Measurements from ENCODE around the gene PLXDC1. TPM values are rescaled to one million over a fixed set of nuclear protein-coding genes. Genes with fewer than 3 reads are reported as not detected.
"Not testable (repeated sequence)": the region's sequence is repeated elsewhere in the genome, so short reads cannot be mapped to it uniquely, and the experiment has no call there.

Gene PLXDC1
- total RNA-seq, 1 donor from 2014 or later, result 36.4 TPM

DNA sequence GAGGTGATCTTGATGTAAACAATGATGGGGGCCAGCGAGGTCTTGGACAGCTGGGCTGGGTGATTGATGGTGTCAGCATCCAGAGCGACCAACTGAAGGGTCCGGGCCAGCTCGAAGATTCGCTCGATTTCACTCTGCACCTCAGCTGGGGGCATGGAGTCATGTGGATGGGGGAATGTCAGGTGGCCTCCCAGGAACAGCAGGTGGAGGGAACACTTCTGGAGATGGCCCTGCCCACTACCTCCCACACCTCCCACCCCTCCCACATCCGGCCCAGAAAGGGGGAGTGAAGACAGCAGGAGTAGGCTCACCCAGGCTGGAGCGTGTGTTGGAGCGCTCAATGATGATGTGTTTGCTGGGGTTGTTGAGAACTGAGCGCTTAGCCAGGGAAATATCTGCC lies 32.3 kb upstream of the PLXDC1 start:
- DNase-seq (ENCODE audit: low spot score), result no peak
- no peak for ATAC-seq
- intact Hi-C loops (cut with DNase I), result no loop called here

DNA sequence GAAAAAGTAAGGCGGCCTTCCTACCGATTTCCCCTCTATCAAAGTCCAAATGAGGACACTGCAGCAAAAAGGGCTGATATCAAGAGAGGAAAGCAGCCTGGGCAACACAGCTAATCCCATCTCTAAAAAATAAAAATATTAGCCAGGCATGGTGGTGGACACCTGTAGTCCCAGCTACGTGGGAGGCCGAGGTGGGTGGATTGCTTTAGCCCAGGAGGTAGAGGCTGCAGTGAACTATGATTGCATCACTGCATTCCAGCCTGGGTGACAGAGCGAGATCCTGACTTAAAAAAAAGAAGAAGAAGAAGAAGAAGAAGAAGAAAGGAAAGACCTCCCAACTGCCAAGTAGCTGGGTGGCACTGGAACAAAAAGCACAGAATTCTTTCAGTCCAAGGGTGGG lies 31.6 kb upstream of the PLXDC1 start:
- ATAC-seq (no peak), DNase-seq (ENCODE audit: low spot score) (no peak)
- intact Hi-C loops (cut with DNase I), result no loop called here

DNA sequence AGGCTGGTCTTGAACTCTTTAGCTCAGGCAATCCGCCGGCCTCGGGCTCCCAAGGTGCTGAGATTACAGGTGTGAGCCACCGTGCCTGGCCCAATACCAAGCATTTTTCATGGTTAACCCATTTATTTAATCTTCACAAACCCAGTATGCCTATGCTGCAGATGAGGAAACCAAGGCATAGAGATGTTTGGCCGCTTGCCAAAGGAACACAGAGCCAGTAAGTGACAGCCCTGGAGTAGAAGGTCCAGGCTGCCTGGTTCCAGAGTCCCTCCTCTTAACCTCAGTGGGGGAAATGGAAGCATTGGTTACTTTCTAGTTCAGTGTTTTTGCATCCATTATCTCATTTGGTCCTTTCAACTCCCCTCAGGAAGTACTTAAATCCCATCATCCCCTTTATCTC lies 29.9 kb upstream of the PLXDC1 start:
- no peak for ATAC-seq
- DNase-seq (ENCODE audit: low spot score), result no peak
- intact Hi-C loops (cut with DNase I), result no loop called here

DNA sequence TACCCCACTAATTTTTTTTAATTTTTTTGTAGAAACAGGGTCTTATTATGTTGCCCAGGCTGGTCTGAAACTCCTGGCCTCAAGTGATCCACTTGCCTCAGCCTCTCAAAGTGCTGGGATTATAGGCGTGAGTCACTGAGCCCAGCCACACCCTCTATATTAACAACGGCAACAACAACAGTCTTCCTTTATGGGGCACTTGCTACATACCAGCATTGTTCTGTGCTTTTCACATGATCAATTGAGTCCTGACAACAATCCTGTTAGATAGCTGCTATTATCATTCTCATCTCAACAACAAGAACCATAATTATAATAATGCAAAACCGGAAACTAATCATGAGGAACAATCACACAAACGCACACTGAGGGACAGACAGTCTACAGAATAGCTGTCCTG lies 27.1 kb upstream of the PLXDC1 start:
- intact Hi-C loops (cut with DNase I), result no loop called here
- DNase-seq (ENCODE audit: low spot score) (no peak), ATAC-seq (no peak)

DNA sequence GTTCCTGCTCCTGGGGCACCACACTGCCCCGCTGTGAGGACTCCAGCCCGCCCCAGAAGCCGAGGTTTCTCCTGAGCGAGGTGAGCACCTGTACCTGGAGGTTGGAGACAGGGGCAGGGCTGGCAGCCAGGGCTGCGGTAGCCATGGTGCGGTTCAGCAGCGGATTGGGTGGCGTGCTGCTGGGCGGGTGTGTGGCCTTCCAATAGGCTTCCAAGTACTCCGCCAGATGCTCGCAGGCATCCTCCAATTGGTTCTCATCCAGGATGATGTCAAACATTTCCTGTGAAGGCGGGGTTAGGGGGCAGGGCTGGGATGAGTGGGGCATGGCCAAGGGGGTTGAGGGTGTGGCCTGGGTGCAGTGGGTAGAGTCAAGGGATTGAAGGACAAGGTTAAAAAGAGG lies 25.8 kb upstream of the PLXDC1 start:
- no peak for ATAC-seq
- intact Hi-C loops (cut with DNase I), result no loop called here
- no peak for DNase-seq (ENCODE audit: low spot score)

DNA sequence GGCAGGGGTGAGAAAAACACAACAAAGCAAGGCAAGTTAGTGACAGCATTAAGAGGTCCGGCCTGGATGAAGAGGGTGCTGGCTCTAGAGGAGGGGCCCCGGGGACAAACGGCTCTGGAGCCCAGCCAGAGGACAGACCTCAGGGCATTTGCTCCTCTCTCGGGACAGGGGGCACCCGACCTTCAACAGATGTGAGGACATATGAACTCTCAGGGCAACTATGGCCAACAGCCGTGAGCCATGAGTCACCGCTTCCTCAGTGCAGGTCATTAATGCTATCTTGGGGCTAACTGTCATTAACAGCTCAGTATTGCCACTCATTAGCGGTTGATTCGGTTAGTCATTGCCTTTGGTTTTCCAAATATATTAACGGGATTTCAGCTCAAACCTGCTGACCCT lies 24.3 kb upstream of the PLXDC1 start:
- intact Hi-C loops (cut with DNase I), result no loop called here
- no peak for DNase-seq (ENCODE audit: low spot score)
- no peak for ATAC-seq

DNA sequence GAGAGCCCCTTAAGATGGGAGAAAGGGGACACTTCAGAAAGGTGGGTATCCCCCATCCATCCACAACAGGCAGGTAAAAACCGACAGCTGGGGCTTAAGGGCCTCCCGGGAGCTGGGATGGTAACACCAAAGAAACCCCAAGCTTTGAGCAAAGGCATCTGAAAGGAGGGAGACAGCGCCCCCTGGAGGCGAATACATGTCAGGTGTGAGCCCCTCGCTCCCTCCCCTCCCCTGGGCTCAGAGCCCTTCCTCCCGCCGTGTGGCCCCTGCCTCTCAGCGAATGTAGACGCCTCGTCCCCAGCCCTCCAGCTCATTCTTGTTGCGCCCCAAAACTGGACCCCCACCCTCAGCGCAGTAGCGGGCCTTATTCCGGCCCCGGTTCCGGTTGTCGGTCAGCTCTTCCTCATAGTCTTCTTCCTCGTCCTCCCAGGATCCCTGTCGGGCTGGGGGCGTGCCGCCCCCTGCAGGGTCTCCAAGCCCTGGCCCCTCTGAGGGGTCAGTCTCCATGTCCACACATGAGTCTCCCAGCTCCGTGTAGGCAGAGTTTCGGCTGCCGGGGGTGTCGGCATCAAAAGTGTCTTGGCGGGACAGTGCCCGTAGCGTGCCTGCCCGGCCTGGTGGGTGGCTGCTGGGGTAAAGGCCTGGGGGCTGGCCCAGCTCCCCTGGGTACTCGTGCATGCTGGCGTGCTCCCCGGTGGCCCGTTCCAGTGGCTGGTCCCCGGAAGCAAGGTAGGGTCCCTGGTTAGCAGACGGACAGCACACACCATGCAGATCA lies 23.7 kb upstream of the PLXDC1 start:
- peak; percentile 91 for ATAC-seq
- DNase-seq (ENCODE audit: low spot score), result peak; percentile 89
- intact Hi-C loops (cut with DNase I), result no loop called here

DNA sequence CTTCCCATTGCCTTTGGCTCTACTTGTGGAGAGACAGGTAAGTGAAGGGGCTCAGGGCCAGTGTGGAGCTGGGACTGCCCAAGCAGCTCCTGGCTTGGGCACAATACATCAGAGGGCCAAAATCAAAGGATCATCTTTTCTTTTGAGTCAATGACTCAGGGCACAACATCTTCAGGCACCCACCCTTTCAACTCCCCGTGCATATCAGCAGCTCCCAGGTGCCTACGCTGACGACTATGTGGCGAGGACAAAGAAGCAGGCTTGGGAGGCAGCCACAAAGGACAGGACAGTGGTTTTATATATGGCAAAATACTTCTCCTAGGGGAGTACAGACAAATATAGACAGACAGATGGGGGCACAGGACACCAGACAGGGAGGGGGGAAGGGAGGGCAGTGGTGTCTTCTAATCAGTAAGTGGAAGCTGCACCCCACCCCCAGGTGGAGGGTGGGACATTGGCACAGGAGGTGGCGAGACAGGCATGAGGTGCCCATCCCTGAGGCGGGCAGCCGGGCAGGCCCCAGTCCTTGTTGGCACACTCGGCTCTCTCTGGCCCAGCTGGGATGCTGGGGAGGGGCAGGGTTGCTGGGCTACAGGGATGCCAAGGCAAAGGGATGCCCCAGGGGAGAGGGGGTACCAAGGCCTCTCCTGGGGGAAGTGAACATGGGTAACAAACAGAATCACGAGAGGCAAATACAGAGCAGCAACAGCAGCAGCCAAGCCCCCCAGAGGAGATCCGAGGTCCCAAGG lies 22.3 kb upstream of the PLXDC1 start:
- no peak for ATAC-seq
- no peak for DNase-seq (ENCODE audit: low spot score)
- intact Hi-C loops (cut with DNase I), result no loop called here

DNA sequence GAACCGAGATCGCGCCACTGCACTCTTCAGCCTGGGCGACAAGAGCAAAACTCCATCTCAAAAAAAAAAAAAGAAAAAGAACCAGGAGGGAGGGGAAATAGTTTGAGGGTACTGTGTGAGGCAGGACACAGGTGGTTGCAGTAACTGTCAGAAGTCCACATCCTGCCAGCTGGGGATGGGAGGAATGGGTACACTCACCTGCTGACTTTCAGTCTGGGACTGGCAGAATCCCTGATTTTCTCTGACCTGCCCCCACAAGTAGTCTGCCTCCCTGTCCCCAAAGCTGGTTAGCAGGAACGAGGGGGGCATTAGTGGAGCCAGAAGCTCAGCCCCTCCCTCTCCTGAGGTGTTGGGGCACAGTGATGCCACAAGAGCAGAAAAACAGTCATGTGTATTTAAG lies 21.6 kb upstream of the PLXDC1 start:
- DNase-seq (ENCODE audit: low spot score) (no peak), ATAC-seq (no peak)
- intact Hi-C loops (cut with DNase I), result no loop called here

DNA sequence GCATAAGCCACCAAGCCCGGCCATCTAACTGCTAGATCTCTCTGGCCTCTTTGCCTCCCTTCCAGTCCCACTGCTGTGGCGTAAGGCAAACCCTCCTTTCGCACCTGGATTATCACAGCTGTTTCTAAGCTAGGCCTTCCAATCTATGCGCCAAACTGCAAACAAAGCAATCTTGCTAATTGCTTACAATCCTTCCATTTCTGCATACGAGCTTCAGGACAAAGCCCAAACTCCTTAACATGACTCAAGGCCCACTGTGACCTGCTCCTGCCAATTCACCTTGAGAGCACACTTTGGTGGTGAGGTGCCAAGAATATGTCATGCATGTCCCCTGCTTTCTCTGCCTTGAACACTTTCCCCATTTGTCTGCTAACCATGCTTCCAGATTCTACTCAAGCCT lies 20.5 kb upstream of the PLXDC1 start:
- DNase-seq (ENCODE audit: low spot score) (no peak), ATAC-seq (no peak)
- intact Hi-C loops (cut with DNase I), result no loop called here

DNA sequence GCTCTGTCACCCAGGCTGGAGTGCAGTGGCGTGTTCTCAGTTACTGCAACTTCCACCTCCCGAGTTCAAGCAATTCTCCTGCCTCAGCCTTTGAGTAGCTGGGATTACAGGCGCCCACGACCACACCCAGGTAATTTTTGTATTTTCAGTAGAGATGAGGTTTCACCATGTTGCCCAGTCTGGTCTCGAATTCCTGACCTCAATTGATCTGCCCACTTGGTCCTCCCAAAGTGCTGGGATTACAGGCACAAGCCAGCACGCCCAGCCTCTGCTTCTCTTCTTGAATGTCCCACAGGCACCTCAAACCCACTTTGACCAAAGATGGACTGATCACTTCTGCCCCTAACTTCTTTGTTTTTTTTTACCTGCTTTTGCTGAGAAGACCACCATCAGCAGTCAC lies 19.1 kb upstream of the PLXDC1 start:
- no peak for ATAC-seq
- intact Hi-C loops (cut with DNase I), result no loop called here
- no peak for DNase-seq (ENCODE audit: low spot score)

DNA sequence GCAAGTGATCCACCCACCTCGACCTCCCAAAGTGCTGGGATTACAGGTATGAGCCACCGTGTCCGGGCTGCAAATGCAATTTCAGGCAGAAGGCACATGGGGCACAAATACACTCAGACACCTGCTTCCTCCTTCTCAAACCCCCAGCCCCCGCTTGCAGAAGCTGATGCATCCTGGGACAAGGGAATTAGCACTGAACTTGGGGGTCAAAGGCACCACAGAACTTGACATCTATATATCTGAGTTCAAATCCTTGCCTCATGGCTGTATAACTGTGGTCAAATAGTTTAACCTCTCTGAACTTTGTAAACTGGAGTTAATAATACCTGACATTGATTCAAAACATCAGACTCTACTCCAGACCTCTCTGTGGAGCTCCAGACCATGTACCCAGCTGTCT lies 18.7 kb upstream of the PLXDC1 start:
- intact Hi-C loops (cut with DNase I), result no loop called here

DNA sequence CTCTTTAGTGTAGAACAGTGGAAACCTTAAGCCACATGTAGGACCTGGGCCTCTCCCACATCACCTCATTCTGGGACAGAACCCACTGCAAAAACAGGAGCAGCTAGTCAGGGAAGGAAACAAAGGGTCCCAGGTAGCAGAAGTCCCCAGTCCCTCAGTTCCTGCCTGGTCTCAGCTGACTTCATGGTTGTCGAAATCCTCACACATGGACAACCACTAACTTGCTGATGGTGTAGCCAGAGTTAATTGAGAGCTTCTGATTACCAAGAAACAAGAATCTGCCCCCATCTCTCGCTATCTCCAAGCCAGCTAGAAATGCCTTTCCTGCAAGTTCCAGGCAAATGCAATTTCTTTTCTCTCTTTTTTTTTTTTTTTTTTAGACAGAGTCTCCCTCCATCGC lies 18.1 kb upstream of the PLXDC1 start:
- ATAC-seq, result no peak
- DNase-seq (ENCODE audit: low spot score), result no peak
- intact Hi-C loops (cut with DNase I), result no loop called here

More for the DNA sequence above, 18.7 kb upstream of the PLXDC1 start:
- no peak for DNase-seq (ENCODE audit: low spot score)
- no peak for ATAC-seq

DNA sequence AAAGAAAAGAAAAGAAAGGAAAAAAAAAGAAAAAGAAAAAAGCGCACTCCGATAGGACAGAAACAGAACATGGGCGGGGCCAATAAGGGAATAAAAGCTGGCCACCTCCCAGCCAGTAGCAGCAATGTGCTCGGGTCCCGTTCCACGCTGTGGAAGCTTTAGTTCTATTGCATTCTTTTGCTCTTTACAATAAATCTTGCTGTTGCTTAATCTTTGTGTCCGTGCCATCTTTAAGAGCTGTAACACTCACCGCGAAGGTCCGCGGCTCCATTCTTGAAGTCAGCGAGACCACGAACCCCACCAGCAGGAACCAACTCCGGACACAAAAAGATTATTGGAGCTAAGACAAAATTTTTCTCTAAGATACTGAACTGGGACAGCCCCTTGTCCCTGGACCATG lies 17.7 kb upstream of the PLXDC1 start:
- intact Hi-C loops (cut with DNase I), result no loop called here
- DNase-seq (ENCODE audit: low spot score), result no peak

DNA sequence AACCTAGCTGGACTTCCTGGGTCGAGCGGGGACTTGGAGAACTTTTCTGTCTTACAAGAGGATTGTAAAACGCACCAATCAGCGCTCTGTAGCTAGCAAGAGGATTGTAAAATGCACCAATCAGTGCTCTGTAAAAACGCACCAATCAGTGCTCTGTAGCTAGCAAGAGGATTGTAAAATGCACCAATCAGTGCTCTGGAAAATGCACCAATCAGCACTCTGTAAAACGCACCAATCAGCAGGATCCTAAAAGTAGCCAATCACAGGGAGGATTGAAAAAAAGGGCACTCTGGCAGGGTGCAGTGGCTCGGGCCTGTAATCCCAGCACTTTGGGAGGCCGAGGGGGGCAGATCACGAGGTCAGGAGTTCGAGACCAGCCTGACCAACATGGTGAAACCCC lies 17.1 kb upstream of the PLXDC1 start:
- DNase-seq (ENCODE audit: low spot score); ATAC-seq; intact Hi-C loops (cut with DNase I): not testable (repeated sequence)

More for the DNA sequence above, 17.7 kb upstream of the PLXDC1 start:
- ATAC-seq, result no peak

DNA sequence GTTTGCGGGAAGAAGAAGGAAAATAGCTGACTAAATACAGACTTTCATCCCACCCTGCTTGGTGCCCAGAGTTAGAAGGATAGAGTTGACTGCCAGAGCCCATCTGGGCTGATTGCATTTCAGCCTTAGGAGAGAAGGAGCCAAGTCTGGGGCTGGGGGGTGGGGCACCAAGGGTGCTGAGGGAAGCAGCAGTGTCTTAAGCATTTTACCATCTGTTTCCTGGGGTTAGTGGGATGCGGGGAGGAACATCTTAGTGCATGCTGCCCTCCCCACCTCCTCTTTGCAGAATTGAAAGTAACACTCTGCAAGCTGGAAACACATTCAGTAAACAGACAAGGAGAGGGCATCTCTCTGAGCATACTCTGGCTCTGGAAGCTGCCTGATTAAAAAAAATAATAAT lies 16.0 kb upstream of the PLXDC1 start:
- ATAC-seq (peak; percentile 60), DNase-seq (ENCODE audit: low spot score) (no peak)
- intact Hi-C loops (cut with DNase I), result no loop called here

DNA sequence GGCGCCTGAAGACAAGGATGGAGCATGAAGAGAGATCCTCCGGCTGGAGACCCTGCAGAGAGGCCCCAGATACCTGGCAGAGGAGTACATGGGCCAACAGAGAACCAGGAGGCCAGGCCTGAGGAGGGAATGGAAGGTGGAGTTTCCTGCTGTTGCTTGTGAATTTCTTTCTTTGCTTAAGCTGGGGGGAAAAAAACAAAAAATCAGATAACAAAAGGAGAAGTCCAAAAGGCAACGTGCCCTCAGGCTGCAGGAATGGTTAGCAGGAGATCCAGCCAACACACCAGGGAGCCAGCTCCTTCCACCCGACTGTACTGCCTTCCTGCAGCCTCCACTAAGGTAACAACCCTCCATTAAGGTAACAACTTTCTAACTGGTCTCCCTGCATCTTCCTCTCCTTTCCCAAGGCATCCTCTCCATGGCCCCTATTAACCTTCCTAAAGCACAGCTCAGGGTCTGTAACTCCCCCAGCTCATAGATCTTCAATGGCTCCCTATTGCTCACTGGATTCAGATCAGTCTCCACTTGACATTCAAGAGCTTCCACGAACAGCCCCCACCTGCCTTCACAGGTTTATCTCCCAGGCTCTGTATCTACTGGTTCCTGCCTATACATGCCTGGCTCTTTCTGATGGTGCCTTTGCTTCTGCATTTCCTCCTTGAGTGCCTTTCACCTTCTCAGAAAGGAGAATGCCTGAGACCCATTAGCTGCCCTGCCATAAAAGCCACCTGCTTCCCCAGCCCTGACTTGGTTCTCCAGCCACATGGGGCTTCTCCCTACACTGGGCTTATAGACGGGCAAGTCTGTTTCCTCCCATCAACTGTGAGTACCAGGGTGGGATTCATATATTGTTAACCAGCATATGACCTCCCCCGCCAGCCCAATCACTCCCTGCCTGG lies 15.2 kb upstream of the PLXDC1 start:
- DNase-seq (ENCODE audit: low spot score) (no peak), ATAC-seq (no peak)
- intact Hi-C loops (cut with DNase I), result no loop called here

DNA sequence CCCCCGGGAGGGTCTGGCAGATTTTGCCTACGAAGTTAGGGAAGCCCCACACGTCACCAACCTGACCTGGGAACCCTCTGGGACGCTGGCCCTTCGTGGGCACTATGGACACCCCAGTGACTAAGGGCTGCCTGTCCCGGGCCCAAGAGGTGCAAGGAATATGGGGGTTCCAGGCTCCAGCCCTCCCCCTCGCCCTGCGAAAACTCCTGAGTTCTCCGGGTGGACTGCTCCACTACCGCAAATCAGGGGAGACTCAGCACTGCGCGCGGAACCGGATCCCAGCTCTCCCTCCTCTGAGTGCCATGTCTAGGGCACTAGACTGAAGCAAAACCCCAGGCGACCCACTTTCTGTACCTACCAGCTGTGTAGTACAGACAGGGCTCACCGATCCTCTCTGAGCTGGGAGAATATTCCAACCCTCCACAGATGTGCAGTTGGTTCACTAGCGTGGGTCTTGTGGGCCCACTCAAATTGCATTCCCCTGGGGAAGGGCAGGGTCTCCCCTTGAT lies 14.5 kb upstream of the PLXDC1 start, which contains the start of gene ARL5C:
ARL5C (minus strand) TSS at position 321 of the 509 bp plus-strand sequence. CDS start 401 bp downstream, outside the sequence.
- intact Hi-C loops (cut with DNase I), result no loop called here
- no peak for ATAC-seq
- DNase-seq (ENCODE audit: low spot score), result no peak

DNA sequence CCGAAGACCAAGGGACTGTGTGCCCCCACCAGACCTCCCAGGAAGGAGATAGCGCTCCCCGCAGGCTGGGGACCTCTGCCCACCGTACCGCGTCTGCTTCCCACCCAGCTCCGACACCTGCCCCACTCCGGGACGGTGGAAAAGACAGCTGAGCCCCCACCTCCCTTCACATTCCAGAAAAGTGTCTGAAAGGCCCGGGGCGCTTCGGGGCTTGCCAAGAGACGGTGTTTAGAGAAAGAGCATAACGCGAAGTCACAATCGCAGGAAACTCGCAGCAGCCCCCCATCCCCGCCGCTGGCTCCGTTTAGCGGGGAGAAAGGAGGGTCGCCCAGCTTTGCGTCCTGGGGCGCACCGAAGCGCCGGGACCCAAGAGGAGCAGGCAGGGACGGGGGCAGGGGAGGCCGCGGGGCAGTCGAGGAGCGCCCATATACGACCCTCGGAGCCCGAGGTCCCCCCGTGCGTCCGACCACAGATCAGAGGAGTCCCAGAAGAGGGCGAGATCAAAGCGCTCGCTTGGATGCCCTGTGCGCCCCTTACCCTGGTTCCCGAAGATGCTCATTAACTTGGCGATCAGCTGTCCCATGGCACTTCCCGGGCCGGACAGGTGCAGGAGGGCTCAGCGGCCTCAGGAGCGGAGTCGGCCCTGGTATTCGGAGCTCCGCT lies 13.9 kb upstream of the PLXDC1 start:
- no peak for DNase-seq (ENCODE audit: low spot score)
- intact Hi-C loops (cut with DNase I), result no loop called here
- peak; percentile 13 for ATAC-seq
